ENCODE data around the gene UBXN2A. TPM values are rescaled to one million over a fixed set of nuclear protein-coding genes. Genes with fewer than 3 reads are reported as not detected.

UBXN2A gene
- total RNA-seq, 2 donors from 2014 or later, result 10.0 to 17.3 TPM

DNA sequence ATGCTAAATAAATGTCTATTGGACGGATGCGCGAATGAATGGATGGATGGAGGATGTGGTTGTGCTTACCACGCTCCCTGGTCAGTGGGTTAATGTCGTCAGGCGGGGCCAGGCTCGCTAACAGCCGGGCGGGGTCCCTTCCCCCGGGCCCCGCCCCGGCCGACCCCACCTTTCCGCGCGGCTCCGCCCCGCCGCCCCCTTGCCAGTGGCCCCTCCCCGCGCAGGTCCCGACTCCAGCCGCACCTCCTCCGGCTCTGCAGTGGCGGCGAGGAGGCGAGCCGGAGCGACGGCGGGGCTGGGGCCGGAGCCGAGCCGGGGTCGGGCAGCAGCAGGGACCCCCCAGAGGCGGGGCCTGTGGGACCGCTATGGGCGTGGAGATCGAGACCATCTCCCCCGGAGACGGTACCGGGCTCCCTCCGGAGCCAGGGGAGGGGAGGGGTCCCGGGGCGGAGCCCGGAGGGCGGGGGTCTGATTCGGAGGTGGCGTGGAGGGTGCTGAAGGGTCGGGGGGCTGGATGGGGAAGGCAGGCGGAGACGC, 109.3 kb downstream of the UBXN2A start, which contains the start of gene FKBP1B:
Gene FKBP1B, plus strand, starts transcription at position 257 of the 537 bp plus-strand sequence. Its CDS starts 109 bp downstream, at position 366.
- intact Hi-C loops (cut with DNase I), result no loop called here
- no peaks in the 10 kb centered on the region for H3K9me3 ChIP-seq
- H3K4me3 ChIP-seq, result peak within 1 kb of the TSS; percentile 55
- TF ChIP-seq, protein P1, sequence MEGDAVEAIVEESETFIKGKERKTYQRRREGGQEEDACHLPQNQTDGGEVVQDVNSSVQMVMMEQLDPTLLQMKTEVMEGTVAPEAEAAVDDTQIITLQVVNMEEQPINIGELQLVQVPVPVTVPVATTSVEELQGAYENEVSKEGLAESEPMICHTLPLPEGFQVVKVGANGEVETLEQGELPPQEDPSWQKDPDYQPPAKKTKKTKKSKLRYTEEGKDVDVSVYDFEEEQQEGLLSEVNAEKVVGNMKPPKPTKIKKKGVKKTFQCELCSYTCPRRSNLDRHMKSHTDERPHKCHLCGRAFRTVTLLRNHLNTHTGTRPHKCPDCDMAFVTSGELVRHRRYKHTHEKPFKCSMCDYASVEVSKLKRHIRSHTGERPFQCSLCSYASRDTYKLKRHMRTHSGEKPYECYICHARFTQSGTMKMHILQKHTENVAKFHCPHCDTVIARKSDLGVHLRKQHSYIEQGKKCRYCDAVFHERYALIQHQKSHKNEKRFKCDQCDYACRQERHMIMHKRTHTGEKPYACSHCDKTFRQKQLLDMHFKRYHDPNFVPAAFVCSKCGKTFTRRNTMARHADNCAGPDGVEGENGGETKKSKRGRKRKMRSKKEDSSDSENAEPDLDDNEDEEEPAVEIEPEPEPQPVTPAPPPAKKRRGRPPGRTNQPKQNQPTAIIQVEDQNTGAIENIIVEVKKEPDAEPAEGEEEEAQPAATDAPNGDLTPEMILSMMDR (IDR thresholded peaks at IDR 0.05), result no peak
- peak; percentile 83 for DNase-seq
- H3K4me1 ChIP-seq, result peaks cover 11% of the 10 kb centered on the region
- peak within 1 kb of the TSS; percentile 39 for H3K27ac ChIP-seq
- H3K27me3 ChIP-seq, result no peaks in the 10 kb centered on the region
- H3K36me3 ChIP-seq, result no peaks in the 10 kb centered on the region
- H3K9ac ChIP-seq (ENCODE audit: low read depth in 2 of 2, low read length in 2 of 2), result peak within 1 kb of the TSS; percentile 55 to 68

DNA sequence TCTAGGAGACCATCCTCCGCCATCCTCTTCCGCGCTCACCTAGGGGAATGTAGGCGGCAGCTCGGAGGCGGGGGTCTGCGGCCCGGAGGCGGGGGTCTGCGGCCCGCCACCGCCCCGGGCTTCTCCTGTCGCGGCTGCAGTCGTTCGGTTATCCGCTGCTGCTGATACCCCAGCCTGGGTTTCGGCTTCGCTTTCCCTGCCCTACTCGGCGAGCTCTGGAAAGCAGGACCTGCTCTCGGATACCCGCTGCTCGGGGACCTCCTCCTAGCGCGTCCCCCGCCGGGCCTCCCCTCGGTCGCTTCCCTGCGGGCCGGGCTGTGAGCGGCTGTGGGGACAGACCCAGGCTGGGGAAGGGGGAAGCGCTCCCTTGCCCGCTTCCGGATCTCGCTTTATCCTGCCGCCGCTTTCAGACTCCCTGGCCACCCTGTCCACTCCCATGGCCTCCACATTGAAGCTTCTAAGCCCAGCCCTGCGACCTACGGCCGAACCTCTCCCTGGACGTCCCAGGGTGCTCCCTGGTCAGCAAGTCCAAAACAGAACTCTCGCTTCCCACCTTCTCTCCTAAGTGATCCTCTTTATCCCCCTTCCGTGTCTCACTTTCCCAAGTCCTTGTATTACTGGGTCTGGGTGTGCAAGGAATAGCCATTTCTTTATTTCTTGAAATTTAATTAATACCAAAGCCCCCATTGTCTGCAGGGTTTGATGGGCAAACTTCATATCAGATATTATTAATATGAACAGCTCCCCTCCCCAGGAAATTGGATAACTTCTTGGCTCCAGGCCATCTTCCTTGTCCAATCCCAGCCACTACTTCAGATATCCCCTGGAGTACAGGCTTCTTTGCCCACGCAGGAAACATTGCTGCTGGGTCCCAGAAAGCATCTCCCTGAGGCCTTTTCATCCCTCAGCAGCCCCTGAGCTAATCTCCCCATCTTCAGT, 110.0 kb downstream of the UBXN2A start:
- H3K4me1 ChIP-seq, result peaks cover 11% of the 10 kb centered on the region
- peak overlapping the region; percentile 55 to 68 for H3K9ac ChIP-seq (ENCODE audit: low read depth in 2 of 2, low read length in 2 of 2)

DNA sequence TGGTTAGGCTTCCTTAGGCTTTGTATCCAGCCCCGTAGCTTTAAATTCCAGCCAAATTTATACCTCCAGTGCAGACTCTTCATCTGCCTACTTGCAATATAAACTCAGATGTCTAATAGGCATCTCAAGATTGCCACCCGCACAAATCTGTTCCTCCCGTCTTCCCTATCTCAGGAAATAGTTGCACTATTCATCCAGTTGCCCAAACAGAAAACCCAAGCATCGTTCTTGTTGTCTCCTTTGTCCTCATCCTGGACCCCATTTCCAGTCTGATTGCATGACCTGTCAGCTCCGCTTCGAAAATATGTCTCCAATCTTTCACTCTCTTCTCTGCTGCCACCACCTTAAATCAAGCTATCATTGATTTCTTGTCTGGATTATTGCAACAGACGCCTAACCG, 111.6 kb downstream of the UBXN2A start:
- intact Hi-C loops (cut with DNase I), result no loop called here
- H3K4me3 ChIP-seq, result no peak overlapping the region
- H3K9me3 ChIP-seq, result no peaks in the 10 kb centered on the region
- H3K9ac ChIP-seq (ENCODE audit: low read depth in 2 of 2, low read length in 2 of 2), result no peak overlapping the region
- no peak overlapping the region for H3K27ac ChIP-seq
- TF ChIP-seq, protein P1 (IDR thresholded peaks at IDR 0.05), result no peak
- no peak for DNase-seq
- no peaks in the 10 kb centered on the region for H3K27me3 ChIP-seq
- peaks cover 5% of the 10 kb centered on the region for H3K4me1 ChIP-seq
- no peaks in the 10 kb centered on the region for H3K36me3 ChIP-seq

More for the DNA sequence above, 110.0 kb downstream of the UBXN2A start:
- Histone ChIP-seq H3K9me3 (no peaks in the 10 kb centered on the region), H3K36me3 (no peaks in the 10 kb centered on the region), H3K27me3 (no peaks in the 10 kb centered on the region), H3K4me3 (peak overlapping the region; percentile 55), H3K27ac (peak overlapping the region; percentile 39)
- TF ChIP-seq, protein P1 (IDR thresholded peaks at IDR 0.05), result no peak
- peak; percentile 28 for DNase-seq
- intact Hi-C loops (cut with DNase I), result no loop called here

DNA sequence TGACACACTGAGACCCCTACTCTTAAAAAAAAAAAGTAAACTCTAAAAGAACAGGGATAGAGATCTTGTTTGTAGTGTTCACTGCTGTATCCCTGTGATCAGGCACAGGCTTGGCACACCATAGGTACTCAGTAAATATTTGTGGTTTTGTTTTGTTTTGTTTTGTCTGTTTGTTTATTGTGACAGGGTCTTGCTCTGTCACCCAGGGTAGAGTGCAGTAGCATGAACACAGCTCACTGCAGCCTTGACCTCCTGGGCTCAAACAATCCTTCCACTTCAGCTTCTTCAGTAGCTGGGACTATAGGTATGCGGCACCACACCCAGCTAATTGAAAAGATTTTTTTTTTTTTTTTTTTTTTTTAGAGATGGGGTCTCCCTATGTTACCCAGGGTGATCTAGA, 112.7 kb downstream of the UBXN2A start:
- H3K9me3 ChIP-seq, result no peaks in the 10 kb centered on the region
- H3K4me1 ChIP-seq, result peaks cover under 1% of the 10 kb centered on the region
- H3K36me3 ChIP-seq, result no peaks in the 10 kb centered on the region
- no peak for DNase-seq
- H3K4me3 ChIP-seq, result no peak overlapping the region
- no peaks in the 10 kb centered on the region for H3K27me3 ChIP-seq
- H3K9ac ChIP-seq (ENCODE audit: low read depth in 2 of 2, low read length in 2 of 2), result no peak overlapping the region
- TF ChIP-seq, protein P1 (IDR thresholded peaks at IDR 0.05), result no peak
- intact Hi-C loops (cut with DNase I), result no loop called here
- no peak overlapping the region for H3K27ac ChIP-seq

Other genes starting within 250 kb of the UBXN2A start
- 10 to 100 TPM; 19.2 to 21.7 TPM for gene ATAD2B, start 13.3 kb upstream of the UBXN2A start, total RNA-seq
- gene MFSD2B, start 69.6 kb downstream of the UBXN2A start, total RNA-seq, result under 1 TPM in 1 of 2 donors, not detected in 1; 0.20 TPM
- gene WDCP, start 106.9 kb downstream of the UBXN2A start, total RNA-seq, result 1 to 10 TPM; 4.5 to 6.8 TPM
- 10 to 100 TPM in 1 of 2 donors, 1 to 10 TPM in 1; 8.0 to 11.8 TPM for gene FKBP1B, start 109.3 kb downstream of the UBXN2A start, total RNA-seq
- 10 to 100 TPM; 86.9 to 90.1 TPM for gene SF3B6, start 135.9 kb downstream of the UBXN2A start, total RNA-seq
- 10 to 100 TPM; 58.8 to 67.5 TPM for gene TP53I3, start 144.4 kb downstream of the UBXN2A start, total RNA-seq
- under 1 TPM in 1 of 2 donors, not detected in 1; 0.27 TPM for gene PFN4, start 182.9 kb downstream of the UBXN2A start, total RNA-seq
- gene FAM228B, start 183.0 kb downstream of the UBXN2A start, total RNA-seq, result 1 to 10 TPM; 4.4 to 6.2 TPM
- gene FAM228A, start 234.6 kb downstream of the UBXN2A start, total RNA-seq, result not detected

Measured in colonic mucosa (tissue), 4 donors.